HepG2 (cell line): ENCODE results near the gene NOTCH3. TPM values are rescaled to one million over a fixed set of nuclear protein-coding genes. Genes with fewer than 3 reads are reported as not detected.

Source experiments
- ARNT2 ChIP-seq: sonication (generic); formaldehyde crosslinking; IDR thresholded peaks from 2 replicates; pipeline ENCODE4 v1.8.0; 2022; ENCODE audit warnings: mild to moderate bottlenecking, low read depth, missing genetic modification reagents, moderate library complexity
- BHLHE40 ChIP-seq: IDR thresholded peaks from 2 replicates; pipeline ENCODE4 v1.6.1; 2011; ENCODE audit warnings: low read length, improper control_type of control experiment
- ELF1 ChIP-seq: sonication (generic); formaldehyde crosslinking; IDR thresholded peaks from 2 replicates; pipeline ENCODE4 v1.4.0; 2020; ENCODE audit warnings: missing genetic modification reagents
- HNF4A ChIP-seq: sonication (generic); formaldehyde crosslinking; IDR thresholded peaks from 2 replicates; pipeline ENCODE4 v1.4.0; 2020; ENCODE audit warnings: missing genetic modification reagents
- HNRNPK ChIP-seq: fragments of 200-400 bp; formaldehyde crosslinking; IDR thresholded peaks from 2 replicates; pipeline ENCODE4 v1.6.1; 2018; ENCODE audit warnings: low read length, low read depth, moderate library complexity, mild to moderate bottlenecking; ENCODE audit not compliant: poor library complexity, severe bottlenecking
- JUND ChIP-seq: sonication (generic); formaldehyde crosslinking; IDR thresholded peaks from 2 replicates; pipeline ENCODE4 v1.8.0; 2022; ENCODE audit warnings: mild to moderate bottlenecking, missing genetic modification reagents
- MATR3 ChIP-seq: sonication (generic); formaldehyde crosslinking; IDR thresholded peaks from 2 replicates; pipeline ENCODE4 v1.4.0; 2020; ENCODE audit warnings: missing genetic modification reagents
- NFIC ChIP-seq: IDR thresholded peaks from 2 replicates; pipeline ENCODE4 v1.6.1; 2012; ENCODE audit warnings: mild to moderate bottlenecking, low read length, inconsistent platforms
- SATB2 ChIP-seq: sonication (generic); formaldehyde crosslinking; IDR thresholded peaks from 2 replicates; pipeline ENCODE4 v1.5.0; 2020; ENCODE audit warnings: missing genetic modification reagents
- SPEN ChIP-seq: sonication (generic); formaldehyde crosslinking; IDR thresholded peaks from 2 replicates; pipeline ENCODE4 v1.5.1; 2020; ENCODE audit warnings: low read depth, mild to moderate bottlenecking, missing genetic modification reagents
- SRSF1 ChIP-seq: fragments of 200-400 bp; formaldehyde crosslinking; optimal IDR thresholded peaks from 2 replicates; pipeline ENCODE3; 2017; ENCODE audit warnings: mild to moderate bottlenecking, low read depth, low read length, moderate library complexity
- ZKSCAN1 ChIP-seq: fragments of 150-350 bp; IDR thresholded peaks from 2 replicates; pipeline ENCODE4 v1.6.1; 2014; ENCODE audit warnings: low read length
- ZNF484 ChIP-seq: sonication (generic); formaldehyde crosslinking; IDR thresholded peaks from 2 replicates; pipeline ENCODE4 v1.5.1; 2020; ENCODE audit warnings: mild to moderate bottlenecking, low read depth, missing genetic modification reagents, borderline replicate concordance
- ZNF652 ChIP-seq: IDR thresholded peaks from 2 replicates; pipeline ENCODE4 v1.6.1; 2016; ENCODE audit warnings: low read depth, borderline replicate concordance
- ZNF772 ChIP-seq: sonication (generic); formaldehyde crosslinking; IDR thresholded peaks from 2 replicates; pipeline ENCODE4 v1.5.0; 2020; ENCODE audit warnings: mild to moderate bottlenecking, missing genetic modification reagents
- polyA plus RNA-seq, 8 experiments: library from polyadenylated mRNA; depleted of rRNA in 3 of 8; stranded (reverse) in 7 of 8; unstranded in 1 of 8; fragments of >200 nt; fragmentation: Illumina TruSeq in 4 of 8; extraction: Trizol in 4 of 8; gene quantifications; 2 replicates each; pipeline versions ENCODE4 v1.2.1 to v1.2.3, GENCODE V29; 2011 to 2016; ENCODE audit warnings: low read depth in 4 of 8, missing spikeins in 1 of 8, mixed read lengths in 1 of 8; ENCODE audit not compliant: insufficient read depth in 1 of 8
- total RNA-seq, 5 experiments: library from RNA; depleted of rRNA; stranded (reverse); fragments of >200 nt; fragmentation: Illumina TruSeq; extraction: Trizol; gene quantifications; 2 replicates each; pipeline ENCODE4 v1.2.3, GENCODE V29; 2016; ENCODE audit warnings: low read depth in 1 of 5
- TF ChIP-seq, protein P1 (sequence below): sonication (generic); formaldehyde crosslinking; IDR thresholded peaks from 2 replicates; pipeline ENCODE4 v1.4.0; 2020; ENCODE audit warnings: missing genetic modification reagents
- TF ChIP-seq, protein P2 (sequence below): sonication (generic); formaldehyde crosslinking; IDR thresholded peaks from 2 replicates; pipeline ENCODE4 v1.4.0; 2020; ENCODE audit warnings: missing genetic modification reagents
- TF ChIP-seq, protein P3 (sequence below): sonication (generic); formaldehyde crosslinking; IDR thresholded peaks from 2 replicates; pipeline ENCODE4 v1.5.1; 2020; ENCODE audit warnings: mild to moderate bottlenecking, missing genetic modification reagents, borderline replicate concordance

The NOTCH3 gene
- total and polyA plus RNA-seq, 2 of the 13 experiments (the other 11 are each of a cell fraction or from before 2014, with no cell fraction given): 0.09 to 0.28 TPM

DNA sequence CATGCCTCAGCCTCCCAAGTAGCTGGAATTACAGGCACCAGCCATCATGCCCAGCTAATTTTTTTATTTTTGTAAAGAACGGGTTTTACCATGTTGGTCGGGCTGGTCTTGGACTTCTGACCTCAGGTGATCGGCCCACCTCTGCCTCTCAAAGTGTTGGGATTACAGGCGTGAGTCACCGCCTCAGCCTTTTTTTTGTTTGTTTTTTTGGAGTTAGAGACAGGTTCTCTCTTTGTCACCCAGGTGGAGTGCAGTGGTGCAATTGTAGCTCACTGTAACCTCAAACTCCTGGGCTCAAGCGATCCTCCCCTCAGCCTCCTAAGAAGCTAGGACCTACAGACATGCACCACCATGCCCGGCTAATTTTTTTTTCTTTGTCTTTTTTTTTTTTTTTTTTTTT is 15.6 kb upstream of the NOTCH3 start (continued):
- no peak for TF ChIP-seq ELF1
- TF ChIP-seq NFIC: no peak
- TF ChIP-seq, protein P1, sequence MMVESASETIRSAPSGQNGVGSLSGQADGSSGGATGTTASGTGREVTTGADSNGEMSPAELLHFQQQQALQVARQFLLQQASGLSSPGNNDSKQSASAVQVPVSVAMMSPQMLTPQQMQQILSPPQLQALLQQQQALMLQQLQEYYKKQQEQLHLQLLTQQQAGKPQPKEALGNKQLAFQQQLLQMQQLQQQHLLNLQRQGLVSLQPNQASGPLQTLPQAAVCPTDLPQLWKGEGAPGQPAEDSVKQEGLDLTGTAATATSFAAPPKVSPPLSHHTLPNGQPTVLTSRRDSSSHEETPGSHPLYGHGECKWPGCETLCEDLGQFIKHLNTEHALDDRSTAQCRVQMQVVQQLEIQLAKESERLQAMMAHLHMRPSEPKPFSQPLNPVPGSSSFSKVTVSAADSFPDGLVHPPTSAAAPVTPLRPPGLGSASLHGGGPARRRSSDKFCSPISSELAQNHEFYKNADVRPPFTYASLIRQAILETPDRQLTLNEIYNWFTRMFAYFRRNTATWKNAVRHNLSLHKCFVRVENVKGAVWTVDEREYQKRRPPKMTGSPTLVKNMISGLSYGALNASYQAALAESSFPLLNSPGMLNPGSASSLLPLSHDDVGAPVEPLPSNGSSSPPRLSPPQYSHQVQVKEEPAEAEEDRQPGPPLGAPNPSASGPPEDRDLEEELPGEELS (CRISPR knock-in tag): no peak
- 0 out of 2 replicates have a peak, but pooled peaks have one; percentile 42 for TF ChIP-seq JUND (CRISPR knock-in tag)
- no peak for TF ChIP-seq ZNF484 (CRISPR knock-in tag)
- TF ChIP-seq, protein P2, sequence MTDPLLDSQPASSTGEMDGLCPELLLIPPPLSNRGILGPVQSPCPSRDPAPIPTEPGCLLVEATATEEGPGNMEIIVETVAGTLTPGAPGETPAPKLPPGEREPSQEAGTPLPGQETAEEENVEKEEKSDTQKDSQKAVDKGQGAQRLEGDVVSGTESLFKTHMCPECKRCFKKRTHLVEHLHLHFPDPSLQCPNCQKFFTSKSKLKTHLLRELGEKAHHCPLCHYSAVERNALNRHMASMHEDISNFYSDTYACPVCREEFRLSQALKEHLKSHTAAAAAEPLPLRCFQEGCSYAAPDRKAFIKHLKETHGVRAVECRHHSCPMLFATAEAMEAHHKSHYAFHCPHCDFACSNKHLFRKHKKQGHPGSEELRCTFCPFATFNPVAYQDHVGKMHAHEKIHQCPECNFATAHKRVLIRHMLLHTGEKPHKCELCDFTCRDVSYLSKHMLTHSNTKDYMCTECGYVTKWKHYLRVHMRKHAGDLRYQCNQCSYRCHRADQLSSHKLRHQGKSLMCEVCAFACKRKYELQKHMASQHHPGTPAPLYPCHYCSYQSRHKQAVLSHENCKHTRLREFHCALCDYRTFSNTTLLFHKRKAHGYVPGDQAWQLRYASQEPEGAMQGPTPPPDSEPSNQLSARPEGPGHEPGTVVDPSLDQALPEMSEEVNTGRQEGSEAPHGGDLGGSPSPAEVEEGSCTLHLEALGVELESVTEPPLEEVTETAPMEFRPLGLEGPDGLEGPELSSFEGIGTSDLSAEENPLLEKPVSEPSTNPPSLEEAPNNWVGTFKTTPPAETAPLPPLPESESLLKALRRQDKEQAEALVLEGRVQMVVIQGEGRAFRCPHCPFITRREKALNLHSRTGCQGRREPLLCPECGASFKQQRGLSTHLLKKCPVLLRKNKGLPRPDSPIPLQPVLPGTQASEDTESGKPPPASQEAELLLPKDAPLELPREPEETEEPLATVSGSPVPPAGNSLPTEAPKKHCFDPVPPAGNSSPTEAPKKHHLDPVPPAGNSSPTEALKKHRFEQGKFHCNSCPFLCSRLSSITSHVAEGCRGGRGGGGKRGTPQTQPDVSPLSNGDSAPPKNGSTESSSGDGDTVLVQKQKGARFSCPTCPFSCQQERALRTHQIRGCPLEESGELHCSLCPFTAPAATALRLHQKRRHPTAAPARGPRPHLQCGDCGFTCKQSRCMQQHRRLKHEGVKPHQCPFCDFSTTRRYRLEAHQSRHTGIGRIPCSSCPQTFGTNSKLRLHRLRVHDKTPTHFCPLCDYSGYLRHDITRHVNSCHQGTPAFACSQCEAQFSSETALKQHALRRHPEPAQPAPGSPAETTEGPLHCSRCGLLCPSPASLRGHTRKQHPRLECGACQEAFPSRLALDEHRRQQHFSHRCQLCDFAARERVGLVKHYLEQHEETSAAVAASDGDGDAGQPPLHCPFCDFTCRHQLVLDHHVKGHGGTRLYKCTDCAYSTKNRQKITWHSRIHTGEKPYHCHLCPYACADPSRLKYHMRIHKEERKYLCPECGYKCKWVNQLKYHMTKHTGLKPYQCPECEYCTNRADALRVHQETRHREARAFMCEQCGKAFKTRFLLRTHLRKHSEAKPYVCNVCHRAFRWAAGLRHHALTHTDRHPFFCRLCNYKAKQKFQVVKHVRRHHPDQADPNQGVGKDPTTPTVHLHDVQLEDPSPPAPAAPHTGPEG: 0 out of 2 replicates have a peak, but pooled peaks have one; percentile 45
- no peak for TF ChIP-seq ZNF772 (CRISPR knock-in tag)
- TF ChIP-seq SPEN (CRISPR knock-in tag): no peak
- TF ChIP-seq ZNF652: no peak
- TF ChIP-seq SRSF1: no peak
- no peak for TF ChIP-seq MATR3 (CRISPR knock-in tag)
- peak; percentile 30; the same call in 1 of the 2 replicates for TF ChIP-seq HNF4A (CRISPR knock-in tag)
- TF ChIP-seq, protein P3, sequence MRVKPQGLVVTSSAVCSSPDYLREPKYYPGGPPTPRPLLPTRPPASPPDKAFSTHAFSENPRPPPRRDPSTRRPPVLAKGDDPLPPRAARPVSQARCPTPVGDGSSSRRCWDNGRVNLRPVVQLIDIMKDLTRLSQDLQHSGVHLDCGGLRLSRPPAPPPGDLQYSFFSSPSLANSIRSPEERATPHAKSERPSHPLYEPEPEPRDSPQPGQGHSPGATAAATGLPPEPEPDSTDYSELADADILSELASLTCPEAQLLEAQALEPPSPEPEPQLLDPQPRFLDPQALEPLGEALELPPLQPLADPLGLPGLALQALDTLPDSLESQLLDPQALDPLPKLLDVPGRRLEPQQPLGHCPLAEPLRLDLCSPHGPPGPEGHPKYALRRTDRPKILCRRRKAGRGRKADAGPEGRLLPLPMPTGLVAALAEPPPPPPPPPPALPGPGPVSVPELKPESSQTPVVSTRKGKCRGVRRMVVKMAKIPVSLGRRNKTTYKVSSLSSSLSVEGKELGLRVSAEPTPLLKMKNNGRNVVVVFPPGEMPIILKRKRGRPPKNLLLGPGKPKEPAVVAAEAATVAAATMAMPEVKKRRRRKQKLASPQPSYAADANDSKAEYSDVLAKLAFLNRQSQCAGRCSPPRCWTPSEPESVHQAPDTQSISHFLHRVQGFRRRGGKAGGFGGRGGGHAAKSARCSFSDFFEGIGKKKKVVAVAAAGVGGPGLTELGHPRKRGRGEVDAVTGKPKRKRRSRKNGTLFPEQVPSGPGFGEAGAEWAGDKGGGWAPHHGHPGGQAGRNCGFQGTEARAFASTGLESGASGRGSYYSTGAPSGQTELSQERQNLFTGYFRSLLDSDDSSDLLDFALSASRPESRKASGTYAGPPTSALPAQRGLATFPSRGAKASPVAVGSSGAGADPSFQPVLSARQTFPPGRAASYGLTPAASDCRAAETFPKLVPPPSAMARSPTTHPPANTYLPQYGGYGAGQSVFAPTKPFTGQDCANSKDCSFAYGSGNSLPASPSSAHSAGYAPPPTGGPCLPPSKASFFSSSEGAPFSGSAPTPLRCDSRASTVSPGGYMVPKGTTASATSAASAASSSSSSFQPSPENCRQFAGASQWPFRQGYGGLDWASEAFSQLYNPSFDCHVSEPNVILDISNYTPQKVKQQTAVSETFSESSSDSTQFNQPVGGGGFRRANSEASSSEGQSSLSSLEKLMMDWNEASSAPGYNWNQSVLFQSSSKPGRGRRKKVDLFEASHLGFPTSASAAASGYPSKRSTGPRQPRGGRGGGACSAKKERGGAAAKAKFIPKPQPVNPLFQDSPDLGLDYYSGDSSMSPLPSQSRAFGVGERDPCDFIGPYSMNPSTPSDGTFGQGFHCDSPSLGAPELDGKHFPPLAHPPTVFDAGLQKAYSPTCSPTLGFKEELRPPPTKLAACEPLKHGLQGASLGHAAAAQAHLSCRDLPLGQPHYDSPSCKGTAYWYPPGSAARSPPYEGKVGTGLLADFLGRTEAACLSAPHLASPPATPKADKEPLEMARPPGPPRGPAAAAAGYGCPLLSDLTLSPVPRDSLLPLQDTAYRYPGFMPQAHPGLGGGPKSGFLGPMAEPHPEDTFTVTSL: no peak
- peak; percentile 74 for TF ChIP-seq BHLHE40
- no peak for TF ChIP-seq ZKSCAN1
- no peak for TF ChIP-seq SATB2 (CRISPR knock-in tag)
- TF ChIP-seq ARNT2 (CRISPR knock-in tag): no peak
- no peak for TF ChIP-seq HNRNPK
